Mesendoderm (in vitro differentiated cells): ENCODE measurements around the gene TNP1.

ENCODE experiments used
- DNase-seq: peaks from one replicate; pipeline ENCODE4 v3.0.0; 2013
- H2AK5ac ChIP-seq: 2 replicates; pipeline ENCODE4 v1.6.1; 2013; ENCODE audit warnings: low read length, inconsistent platforms
- H2BK120ac ChIP-seq: 2 replicates; pipeline ENCODE4 v1.6.1; 2013; ENCODE audit warnings: low read depth, mild to moderate bottlenecking, low read length, moderate library complexity, mixed read lengths
- H2BK15ac ChIP-seq: replicated peaks from 2 replicates; pipeline ENCODE4 v1.6.1; 2013; ENCODE audit warnings: low read depth, mild to moderate bottlenecking, moderate library complexity
- H2BK5ac ChIP-seq: 2 replicates; pipeline ENCODE4 v1.6.1; 2013; ENCODE audit warnings: low read length, inconsistent platforms
- H3K18ac ChIP-seq: 2 replicates; pipeline ENCODE4 v1.6.1; 2013; ENCODE audit warnings: mild to moderate bottlenecking, low read length, mixed read lengths
- H3K23ac ChIP-seq: one replicate; pipeline ENCODE4 v1.6.1; 2013; ENCODE audit warnings: low read length
- H3K27ac ChIP-seq: 2 replicates; pipeline ENCODE4 v1.5.1; 2013; ENCODE audit warnings: low read depth, mild to moderate bottlenecking, inconsistent platforms, low read length, moderate library complexity
- H3K27me3 ChIP-seq: 2 replicates; pipeline ENCODE4 v1.6.1; 2013; ENCODE audit warnings: low read length, control low read depth, mild to moderate bottlenecking, inconsistent platforms; ENCODE audit not compliant: insufficient read depth, poor library complexity
- H3K36me3 ChIP-seq: 2 replicates; pipeline ENCODE4 v1.6.1; 2013; ENCODE audit warnings: low read length, inconsistent platforms; ENCODE audit not compliant: control insufficient read depth, insufficient read depth
- H3K4ac ChIP-seq: one replicate; pipeline ENCODE4 v1.6.1; 2013; ENCODE audit warnings: low read depth, mild to moderate bottlenecking, low read length, moderate library complexity
- H3K4me1 ChIP-seq: 2 replicates; pipeline ENCODE4 v1.6.1; 2013; ENCODE audit warnings: low read depth, low read length, inconsistent platforms; ENCODE audit not compliant: control insufficient read depth
- H3K4me2 ChIP-seq: 2 replicates; pipeline ENCODE4 v1.6.1; 2013; ENCODE audit warnings: low read length
- H3K4me3 ChIP-seq: 2 replicates; pipeline ENCODE4 v1.5.1; 2013; ENCODE audit warnings: mild to moderate bottlenecking, low read length
- H3K56ac ChIP-seq: one replicate; pipeline ENCODE4 v1.6.1; 2013; ENCODE audit warnings: low read length
- H3K79me1 ChIP-seq: 2 replicates; pipeline ENCODE4 v1.6.1; 2013; ENCODE audit warnings: low read length, inconsistent platforms
- H3K79me2 ChIP-seq: 2 replicates; pipeline ENCODE4 v1.6.1; 2013; ENCODE audit warnings: mild to moderate bottlenecking, low read length; ENCODE audit not compliant: control insufficient read depth, insufficient read depth
- H3K9ac ChIP-seq: 2 replicates; pipeline ENCODE4 v1.6.1; 2013; ENCODE audit warnings: low read length, inconsistent platforms
- H4K5ac ChIP-seq: one replicate; pipeline ENCODE4 v1.6.1; 2013; ENCODE audit warnings: low read length
- H4K8ac ChIP-seq: one replicate; pipeline ENCODE4 v1.6.1; 2013; ENCODE audit warnings: low read depth, mild to moderate bottlenecking, control low read depth, low read length, moderate library complexity
- WGBS: extraction: QIAGEN DNeasy Blood & Tissue Kit; methylation state at CpG from one replicate; pipeline ENCODE4 v1.1.7; 2013; ENCODE audit warnings: low lambda C conversion rate, missing lambda C conversion rate; ENCODE audit not compliant: insufficient coverage; ENCODE audit errors: extremely low coverage; 5-methylcytosine and 5-hydroxymethylcytosine counted together

The TNP1 gene

GRCh38 chr2:216879727-216880508 lies 20.1 kb upstream of the TNP1 start:
- no peak overlapping the region for H2AK5ac ChIP-seq
- no peak overlapping the region for H3K56ac ChIP-seq
- H3K79me2 ChIP-seq: no peaks in the 10 kb centered on the region
- H4K5ac ChIP-seq: no peak overlapping the region
- H3K4ac ChIP-seq: no peak overlapping the region
- no peak overlapping the region for H2BK15ac ChIP-seq
- no peaks in the 10 kb centered on the region for H3K79me1 ChIP-seq
- no peak overlapping the region for H3K18ac ChIP-seq
- H3K27me3 ChIP-seq: no peaks in the 10 kb centered on the region
- no peak overlapping the region for H3K23ac ChIP-seq
- no peaks in the 10 kb centered on the region for H3K36me3 ChIP-seq
- no peak overlapping the region for H2BK5ac ChIP-seq
- H3K4me2 ChIP-seq: no peak overlapping the region
- no peaks in the 10 kb centered on the region for H3K4me1 ChIP-seq
- no peak overlapping the region for H3K4me3 ChIP-seq
- DNase-seq: no peak
- no CpG with 5 or more reads among the region's 6 CpGs for WGBS
- no peak overlapping the region for H2BK120ac ChIP-seq
- no peak overlapping the region for H4K8ac ChIP-seq
- H3K9ac ChIP-seq: no peak overlapping the region
- no peak overlapping the region for H3K27ac ChIP-seq

- no peak overlapping the region for H3K4ac ChIP-seq
- no peak overlapping the region for H3K56ac ChIP-seq
- no peak overlapping the region for H3K27ac ChIP-seq
- no peak overlapping the region for H3K9ac ChIP-seq
- H2BK15ac ChIP-seq: no peak overlapping the region
- no peak for DNase-seq
- H2AK5ac ChIP-seq: no peak overlapping the region
- no peaks in the 10 kb centered on the region for H3K27me3 ChIP-seq
- no peaks in the 10 kb centered on the region for H3K4me1 ChIP-seq
- H3K79me1 ChIP-seq: no peaks in the 10 kb centered on the region
- H3K23ac ChIP-seq: no peak overlapping the region
- no peak overlapping the region for H2BK120ac ChIP-seq
- H4K5ac ChIP-seq: no peak overlapping the region
- no peak overlapping the region for H3K4me3 ChIP-seq
- no peaks in the 10 kb centered on the region for H3K79me2 ChIP-seq
- no peak overlapping the region for H2BK5ac ChIP-seq
- H3K4me2 ChIP-seq: no peak overlapping the region
- H3K36me3 ChIP-seq: no peaks in the 10 kb centered on the region
- no peak overlapping the region for H3K18ac ChIP-seq
- WGBS: no CpG with 5 or more reads among the region's 5 CpGs
- no peak overlapping the region for H4K8ac ChIP-seq
Measured at GRCh38 chr2:216878072-216878471, 18.2 kb upstream of the TNP1 start.

- Histone ChIP-seq H2BK5ac (no peak overlapping the region), H3K23ac (no peak overlapping the region), H2BK15ac (no peak overlapping the region), H3K4me1 (no peaks in the 10 kb centered on the region), H2BK120ac (no peak overlapping the region), H3K79me1 (no peaks in the 10 kb centered on the region), H4K8ac (no peak overlapping the region), H3K36me3 (no peaks in the 10 kb centered on the region), H3K9ac (no peak overlapping the region), H3K18ac (no peak overlapping the region), H3K4ac (no peak overlapping the region), H3K79me2 (no peaks in the 10 kb centered on the region), H3K4me2 (no peak overlapping the region), H4K5ac (no peak overlapping the region), H3K27ac (no peak overlapping the region), H2AK5ac (no peak overlapping the region), H3K27me3 (no peaks in the 10 kb centered on the region), H3K56ac (no peak overlapping the region), H3K4me3 (no peak overlapping the region)
- DNase-seq: no peak
- no CpG with 5 or more reads among the region's 3 CpGs for WGBS
Measured at GRCh38 chr2:216877085-216877484, 17.2 kb upstream of the TNP1 start.

- Histone ChIP-seq H2BK120ac (no peak overlapping the region), H3K18ac (no peak overlapping the region), H3K9ac (no peak overlapping the region), H4K5ac (no peak overlapping the region), H2BK15ac (no peak overlapping the region), H3K56ac (no peak overlapping the region), H3K36me3 (no peaks in the 10 kb centered on the region), H3K27me3 (no peaks in the 10 kb centered on the region), H3K23ac (no peak overlapping the region), H3K79me2 (no peaks in the 10 kb centered on the region), H3K79me1 (no peaks in the 10 kb centered on the region), H2BK5ac (no peak overlapping the region), H3K4me3 (no peak overlapping the region), H2AK5ac (no peak overlapping the region), H3K4ac (no peak overlapping the region), H3K4me1 (no peaks in the 10 kb centered on the region), H3K27ac (no peak overlapping the region), H3K4me2 (no peak overlapping the region), H4K8ac (no peak overlapping the region)
- DNase-seq: no peak
- no CpG with 5 or more reads among the region's 2 CpGs for WGBS
Measured at GRCh38 chr2:216875862-216876261, 16.0 kb upstream of the TNP1 start.

GRCh38 chr2:216873573-216873972 lies 13.7 kb upstream of the TNP1 start:
- no peak overlapping the region for H2BK120ac ChIP-seq
- no peak overlapping the region for H3K18ac ChIP-seq
- no peak overlapping the region for H3K4me3 ChIP-seq
- no peaks in the 10 kb centered on the region for H3K36me3 ChIP-seq
- H3K4me2 ChIP-seq: no peak overlapping the region
- H2BK5ac ChIP-seq: no peak overlapping the region
- H3K79me2 ChIP-seq: no peaks in the 10 kb centered on the region
- H3K27me3 ChIP-seq: no peaks in the 10 kb centered on the region
- H2BK15ac ChIP-seq: no peak overlapping the region
- H2AK5ac ChIP-seq: no peak overlapping the region
- H3K4ac ChIP-seq: no peak overlapping the region
- H3K27ac ChIP-seq: no peak overlapping the region
- H3K79me1 ChIP-seq: no peaks in the 10 kb centered on the region
- DNase-seq: no peak
- no peak overlapping the region for H4K8ac ChIP-seq
- H4K5ac ChIP-seq: no peak overlapping the region
- no peak overlapping the region for H3K9ac ChIP-seq
- H3K23ac ChIP-seq: no peak overlapping the region
- no CpG with 5 or more reads among the region's 1 CpG for WGBS
- no peaks in the 10 kb centered on the region for H3K4me1 ChIP-seq
- no peak overlapping the region for H3K56ac ChIP-seq

GRCh38 chr2:216872624-216873023 lies 12.8 kb upstream of the TNP1 start:
- no peak overlapping the region for H4K8ac ChIP-seq
- H3K4me2 ChIP-seq: no peak overlapping the region
- no peaks in the 10 kb centered on the region for H3K27me3 ChIP-seq
- DNase-seq: no peak
- H4K5ac ChIP-seq: no peak overlapping the region
- H2AK5ac ChIP-seq: no peak overlapping the region
- H3K4me3 ChIP-seq: no peak overlapping the region
- no peaks in the 10 kb centered on the region for H3K79me2 ChIP-seq
- H2BK5ac ChIP-seq: no peak overlapping the region
- no peak overlapping the region for H3K9ac ChIP-seq
- no peaks in the 10 kb centered on the region for H3K4me1 ChIP-seq
- no peak overlapping the region for H3K27ac ChIP-seq
- no peak overlapping the region for H3K23ac ChIP-seq
- WGBS: no CpG with 5 or more reads among the region's 3 CpGs
- H2BK15ac ChIP-seq: no peak overlapping the region
- no peak overlapping the region for H3K4ac ChIP-seq
- H3K18ac ChIP-seq: no peak overlapping the region
- H3K79me1 ChIP-seq: no peaks in the 10 kb centered on the region
- no peaks in the 10 kb centered on the region for H3K36me3 ChIP-seq
- no peak overlapping the region for H3K56ac ChIP-seq
- H2BK120ac ChIP-seq: no peak overlapping the region
